ENCODE measurements around the gene F11R. TPM values are rescaled to one million over a fixed set of nuclear protein-coding genes. Genes with fewer than 3 reads are reported as not detected.

The F11R gene
- total and polyA plus RNA-seq, 8 donors = 76.9 to 164 (median 100) TPM

- DNase-seq (no peak), ATAC-seq (peak; percentile 36)
- Histone ChIP-seq H3K9me3 (no peaks in the 10 kb centered on the region), H3K27ac (no peak overlapping the region), H3K36me3 (peaks cover 3 to 40% of the 10 kb centered on the region in 2 donors), H3K4me3 (no peak overlapping the region), H3K4me1 (peaks cover 0 to 57% of the 10 kb centered on the region in 2 donors), H3K27me3 (no peaks in the 10 kb centered on the region)
- TF ChIP-seq, protein P1, sequence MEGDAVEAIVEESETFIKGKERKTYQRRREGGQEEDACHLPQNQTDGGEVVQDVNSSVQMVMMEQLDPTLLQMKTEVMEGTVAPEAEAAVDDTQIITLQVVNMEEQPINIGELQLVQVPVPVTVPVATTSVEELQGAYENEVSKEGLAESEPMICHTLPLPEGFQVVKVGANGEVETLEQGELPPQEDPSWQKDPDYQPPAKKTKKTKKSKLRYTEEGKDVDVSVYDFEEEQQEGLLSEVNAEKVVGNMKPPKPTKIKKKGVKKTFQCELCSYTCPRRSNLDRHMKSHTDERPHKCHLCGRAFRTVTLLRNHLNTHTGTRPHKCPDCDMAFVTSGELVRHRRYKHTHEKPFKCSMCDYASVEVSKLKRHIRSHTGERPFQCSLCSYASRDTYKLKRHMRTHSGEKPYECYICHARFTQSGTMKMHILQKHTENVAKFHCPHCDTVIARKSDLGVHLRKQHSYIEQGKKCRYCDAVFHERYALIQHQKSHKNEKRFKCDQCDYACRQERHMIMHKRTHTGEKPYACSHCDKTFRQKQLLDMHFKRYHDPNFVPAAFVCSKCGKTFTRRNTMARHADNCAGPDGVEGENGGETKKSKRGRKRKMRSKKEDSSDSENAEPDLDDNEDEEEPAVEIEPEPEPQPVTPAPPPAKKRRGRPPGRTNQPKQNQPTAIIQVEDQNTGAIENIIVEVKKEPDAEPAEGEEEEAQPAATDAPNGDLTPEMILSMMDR (IDR thresholded peaks at IDR 0.05) = no peak
- intact Hi-C loops (cut with DNase I) = no loop called here
These were observed 20.0 kb downstream of the F11R start for GRCh38 chr1:161000736-161001480.

- TF ChIP-seq, protein P1 (IDR thresholded peaks at IDR 0.05) = no peak
- intact Hi-C loops (cut with DNase I) = loop anchor here in 1 of 2 donors (5.0 kb wide), 1 partner anchor 98 kb away; the partner anchor contains the start of gene KLHDC9
These were observed 21.6 kb downstream of the F11R start for GRCh38 chr1:160999376-160999775.

DNA sequence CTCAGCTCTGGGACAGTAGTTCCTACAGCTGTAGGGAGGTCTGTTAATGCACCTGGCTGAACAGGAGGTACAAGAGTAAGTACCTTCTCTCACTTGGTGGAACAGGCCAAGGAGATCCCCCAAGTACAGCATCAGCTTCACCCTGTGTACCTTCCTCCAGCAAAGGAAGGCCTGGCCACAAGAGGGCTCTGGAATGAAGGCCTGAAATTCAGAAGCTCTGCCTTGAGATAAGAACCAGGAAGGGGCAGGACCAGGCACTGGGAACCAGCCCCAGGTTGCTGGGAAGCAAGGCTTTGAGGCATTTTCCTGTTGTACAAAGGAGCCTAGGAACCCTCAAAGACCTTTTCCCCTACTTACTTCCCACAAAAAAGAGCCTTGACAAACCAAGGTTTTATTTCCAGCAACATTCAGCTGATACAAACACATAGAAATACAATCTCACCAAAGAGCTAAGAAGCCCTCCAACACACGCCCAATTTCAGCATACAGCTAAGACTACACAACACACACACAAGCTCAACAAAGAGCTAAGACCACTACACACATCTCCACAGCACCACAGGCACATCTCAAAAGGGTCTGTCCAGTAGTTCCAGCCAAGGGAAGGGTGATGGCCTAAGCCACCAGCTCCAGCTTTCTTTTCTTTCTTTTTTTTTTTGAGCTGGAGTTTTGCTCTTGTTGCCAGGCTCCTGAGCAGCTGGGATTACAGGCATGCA is 23.5 kb downstream of the F11R start:
- H3K9me3 ChIP-seq = no peaks in the 10 kb centered on the region
- no peaks in the 10 kb centered on the region for H3K27me3 ChIP-seq
- intact Hi-C loops (cut with DNase I) = loop anchor here in 1 of 2 donors (5.0 kb wide), 1 partner anchor 100 kb away; the partner anchor contains the start of gene KLHDC9
- peak overlapping the region; percentile 54 to 78 for H3K27ac ChIP-seq
- peak in 2 of 4 donors; percentile 66 to 69 for DNase-seq
- no peak overlapping the region for H3K4me3 ChIP-seq
- TF ChIP-seq, protein P1 (IDR thresholded peaks at IDR 0.05) = peak; percentile 53 to 71
- H3K36me3 ChIP-seq = peaks cover 3 to 40% of the 10 kb centered on the region in 2 donors
- peak; percentile 89 for ATAC-seq
- H3K4me1 ChIP-seq = peaks cover 0 to 53% of the 10 kb centered on the region in 2 donors

More at GRCh38 chr1:160999376-160999775, 21.6 kb downstream of the F11R start:
- H3K27ac ChIP-seq = peak overlapping the region in 1 of 2 donors; percentile 5
- no peak overlapping the region for H3K4me3 ChIP-seq
- DNase-seq = no peak
- peaks cover 3 to 40% of the 10 kb centered on the region in 2 donors for H3K36me3 ChIP-seq
- ATAC-seq = no peak
- H3K9me3 ChIP-seq = no peaks in the 10 kb centered on the region
- H3K4me1 ChIP-seq = peaks cover 0 to 46% of the 10 kb centered on the region in 2 donors
- no peaks in the 10 kb centered on the region for H3K27me3 ChIP-seq

- DNase-seq (no peak), ATAC-seq (peak; percentile 20)
- H3K9me3 ChIP-seq = no peaks in the 10 kb centered on the region
- H3K36me3 ChIP-seq = peaks cover 3 to 38% of the 10 kb centered on the region in 2 donors
- no peak overlapping the region for H3K27ac ChIP-seq
- H3K27me3 ChIP-seq = no peaks in the 10 kb centered on the region
- intact Hi-C loops (cut with DNase I) = loop anchor here in 1 of 2 donors (5.0 kb wide), 1 partner anchor 101 kb away; the partner anchor contains the start of gene KLHDC9
- H3K4me3 ChIP-seq = no peak overlapping the region
- TF ChIP-seq, protein P1 (IDR thresholded peaks at IDR 0.05) = no peak
- H3K4me1 ChIP-seq = peaks cover 0 to 41% of the 10 kb centered on the region in 2 donors
These were observed 24.8 kb downstream of the F11R start for GRCh38 chr1:160996178-160996577.

Data from left lung (tissue), 10 donors.